Transverse colon (tissue), 4 donors: Measurements from ENCODE around the gene IER2. TPM values are rescaled to one million over a fixed set of nuclear protein-coding genes. Genes with fewer than 3 reads are reported as not detected.

ENCODE experiments used
- DNase-seq: peaks from one replicate; pipeline ENCODE4 v3.0.0-alpha.2; 2019
- H3K27ac ChIP-seq, 4 donors: fragments of 200-600 bp; sonication (generic); 2 replicates each; pipeline ENCODE4 v1.5.1; 2016 to 2018; ENCODE audit warnings: inconsistent platforms in 4 of 4
- H3K27me3 ChIP-seq: fragments of 200-600 bp; sonication (generic); 2 replicates; pipeline ENCODE4 v1.5.1; 2017; ENCODE audit warnings: inconsistent platforms
- H3K36me3 ChIP-seq, 4 donors: fragments of 200-600 bp; sonication (generic); 2 replicates each; pipeline ENCODE4 v1.5.1; 2017 to 2019; ENCODE audit warnings: inconsistent platforms in 4 of 4
- H3K4me1 ChIP-seq, 4 donors: fragments of 200-600 bp; sonication (generic); 2 replicates each; pipeline ENCODE4 v1.5.1; 2017 to 2020; ENCODE audit warnings: inconsistent platforms in 4 of 4
- H3K4me3 ChIP-seq, 4 donors: fragments of 200-600 bp; sonication (generic); 1 replicate in 1 of 4; 2 replicates in 3 of 4; pipeline versions ENCODE4 v1.5.1 to v1.6.1; 2017 to 2019; ENCODE audit warnings: inconsistent platforms in 4 of 4
- H3K9me3 ChIP-seq, 2 donors: fragments of 200-600 bp; sonication (generic); 2 replicates each; pipeline ENCODE4 v1.5.1; 2017 to 2019; ENCODE audit warnings: inconsistent platforms in 2 of 2
- EP300 ChIP-seq: sonication (generic); formaldehyde crosslinking; IDR thresholded peaks from one replicate; pipeline ENCODE4 v1.6.1; 2017; ENCODE audit warnings: antibody characterized with exemption, low read depth
- POLR2A ChIP-seq: fragments of 450-650 bp; IDR thresholded peaks from one replicate; pipeline ENCODE4 v1.6.1; 2016; ENCODE audit warnings: antibody characterized with exemption, mild to moderate bottlenecking, moderate library complexity
- POLR2AphosphoS5 ChIP-seq, 3 donors: sonication (generic); formaldehyde crosslinking; IDR thresholded peaks; one replicate each; pipeline ENCODE4 v1.6.1; 2016; ENCODE audit warnings: antibody characterized with exemption in 3 of 3
- WGBS, 2 donors: methylation state at CpG; one replicate each; pipeline ENCODE4 v1.1.5; 2018; ENCODE audit warnings: low coverage in 1 of 2; 5-methylcytosine and 5-hydroxymethylcytosine counted together
- in situ Hi-C, 4 donors: fragments of 200-750 bp; cut with MboI; loops; one replicate each; pipeline versions ENCODE4 v1.15.0 to v1.15.1; 2017; ENCODE audit warnings: low sequenced_read_pairs in 3 of 4, low pct_ligation_motif_present in 1 of 4, low pct_unique_long_range_greater_than_20kb in 1 of 4
- intact Hi-C: fragments of 100-400 bp; cut with DNase I; formaldehyde crosslinking; loops from one replicate; pipeline ENCODE4 v1.15.1; 2023; ENCODE audit warnings: low total_unique reads
- total RNA-seq, 4 donors: library from RNA; depleted of rRNA; stranded (reverse); fragments of >200 nt; gene quantifications; one replicate each; pipeline ENCODE4 v1.1.0, GENCODE V29; 2016
- TF ChIP-seq, protein P1 (sequence below), 5 experiments: fragments of 200-600 bp in 3 of 5; fragments of 450-650 bp in 2 of 5; sonication (generic) in 3 of 5; IDR thresholded peaks; 1 replicate in 2 of 5; 2 replicates in 3 of 5; pipeline ENCODE4 v1.5.1; 2016 to 2017; ENCODE audit warnings: antibody characterized with exemption in 5 of 5, inconsistent platforms in 3 of 5, mild to moderate bottlenecking in 2 of 5, moderate library complexity in 1 of 5

Gene IER2
- total RNA-seq, 4 donors from 2014 or later = 184 to 503 (median 244) TPM

- DNase-seq = peak; percentile 92
- Histone ChIP-seq H3K36me3 (no peaks in the 10 kb centered on the region), H3K4me3 (peak overlapping the region; percentile 70 to 92 (median 86)), H3K4me1 (peaks cover 0 to 22% (median 17%) of the 10 kb centered on the region in 4 donors), H3K9me3 (no peaks in the 10 kb centered on the region), H3K27me3 (no peaks in the 10 kb centered on the region), H3K27ac (peak overlapping the region; percentile 96 to 100 (median 99))
- in situ Hi-C loops (no loop called here), intact Hi-C loops (loop anchor here (10.0 kb wide), 2 partner anchors 370 to 1360 kb away; partner anchors contain the start of gene DNAJB1)
- 0 to 2% methylated on average over 2 to 23 of the region's 24 CpGs for WGBS, 2 donors
- TF ChIP-seq EP300 = no peak
- peak; percentile 21 for TF ChIP-seq POLR2A
- TF ChIP-seq POLR2AphosphoS5 (IDR thresholded peaks at IDR 0.05) = peak in 1 of 3 donors; percentile 87
- TF ChIP-seq, protein P1, sequence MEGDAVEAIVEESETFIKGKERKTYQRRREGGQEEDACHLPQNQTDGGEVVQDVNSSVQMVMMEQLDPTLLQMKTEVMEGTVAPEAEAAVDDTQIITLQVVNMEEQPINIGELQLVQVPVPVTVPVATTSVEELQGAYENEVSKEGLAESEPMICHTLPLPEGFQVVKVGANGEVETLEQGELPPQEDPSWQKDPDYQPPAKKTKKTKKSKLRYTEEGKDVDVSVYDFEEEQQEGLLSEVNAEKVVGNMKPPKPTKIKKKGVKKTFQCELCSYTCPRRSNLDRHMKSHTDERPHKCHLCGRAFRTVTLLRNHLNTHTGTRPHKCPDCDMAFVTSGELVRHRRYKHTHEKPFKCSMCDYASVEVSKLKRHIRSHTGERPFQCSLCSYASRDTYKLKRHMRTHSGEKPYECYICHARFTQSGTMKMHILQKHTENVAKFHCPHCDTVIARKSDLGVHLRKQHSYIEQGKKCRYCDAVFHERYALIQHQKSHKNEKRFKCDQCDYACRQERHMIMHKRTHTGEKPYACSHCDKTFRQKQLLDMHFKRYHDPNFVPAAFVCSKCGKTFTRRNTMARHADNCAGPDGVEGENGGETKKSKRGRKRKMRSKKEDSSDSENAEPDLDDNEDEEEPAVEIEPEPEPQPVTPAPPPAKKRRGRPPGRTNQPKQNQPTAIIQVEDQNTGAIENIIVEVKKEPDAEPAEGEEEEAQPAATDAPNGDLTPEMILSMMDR (IDR thresholded peaks at IDR 0.05) = peak in 2 of 5 experiments; percentile 21 to 24
Observed at GRCh38 chr19:13154911-13155471, 4.8 kb downstream of the IER2 start.

DNA sequence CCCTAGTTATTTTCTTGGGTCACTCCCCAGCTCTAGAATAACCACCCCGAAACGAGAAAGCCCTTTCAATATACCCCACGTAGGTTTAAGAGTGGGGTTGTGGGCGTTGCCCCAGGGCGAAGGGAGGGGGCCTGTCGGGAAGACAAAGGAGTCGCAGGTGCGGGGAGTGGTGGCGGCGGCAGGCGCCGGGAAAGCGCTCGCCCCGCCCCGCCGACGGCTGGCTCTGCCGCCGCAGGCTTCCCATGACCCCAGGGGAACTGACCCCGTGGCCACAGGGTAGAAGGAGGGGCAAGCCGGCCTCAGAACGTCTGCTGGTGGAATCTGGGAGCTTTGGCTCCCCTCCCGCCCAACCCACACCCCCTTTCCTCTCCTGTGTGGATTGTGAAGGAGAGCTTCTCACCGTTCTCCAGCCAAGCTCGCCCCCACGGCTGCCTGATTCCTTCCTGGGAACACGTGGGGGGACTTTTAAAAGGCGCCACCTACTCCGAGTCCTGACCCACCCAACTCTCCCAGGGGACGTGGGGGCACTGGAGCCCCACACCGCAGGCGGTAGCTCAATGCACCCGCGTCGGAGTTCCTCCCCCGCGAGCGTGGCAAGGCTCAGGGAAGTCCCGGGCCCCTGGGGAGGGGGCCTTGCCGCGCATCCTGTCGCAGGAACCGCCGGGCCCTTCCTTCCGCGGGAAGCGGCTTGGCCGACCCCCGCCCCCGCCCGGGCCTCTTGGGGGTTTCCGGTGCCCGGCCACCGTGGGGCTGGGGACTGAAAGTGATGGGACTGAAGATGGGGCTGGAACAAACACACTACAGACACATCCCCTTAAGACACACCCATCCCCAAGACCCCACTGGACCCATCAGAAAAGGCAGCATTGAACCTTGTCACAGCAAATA is 5.5 kb downstream of the IER2 start:
- TF ChIP-seq POLR2A (peak; percentile 16), POLR2AphosphoS5 (IDR thresholded peaks at IDR 0.05) (peak; percentile 12 to 83 (median 47)), EP300 (no peak)
- TF ChIP-seq, protein P1 (IDR thresholded peaks at IDR 0.05) = no peak
- WGBS, 2 donors = 9% methylated on average over 28 of the region's 55 CpGs; no CpG with 5 or more reads in 1 of the 2 donors
- intact Hi-C loops = loop anchor here (10.0 kb wide), 2 partner anchors 371 to 1359 kb away; partner anchors contain the start of gene DNAJB1
- Histone ChIP-seq H3K4me3 (peak overlapping the region; percentile 70 to 92 (median 86)), H3K27ac (peak overlapping the region; percentile 96 to 100 (median 99)), H3K36me3 (no peaks in the 10 kb centered on the region), H3K27me3 (no peaks in the 10 kb centered on the region), H3K4me1 (peaks cover 0 to 24% (median 18%) of the 10 kb centered on the region in 4 donors), H3K9me3 (no peaks in the 10 kb centered on the region)
- peak; percentile 88 for DNase-seq
- in situ Hi-C loops = no loop called here

- Histone ChIP-seq H3K4me1 (peaks cover 24 to 61% (median 44%) of the 10 kb centered on the region in 4 donors), H3K4me3 (no peak overlapping the region), H3K9me3 (no peaks in the 10 kb centered on the region), H3K36me3 (no peaks in the 10 kb centered on the region), H3K27me3 (no peaks in the 10 kb centered on the region), H3K27ac (no peak overlapping the region)
- intact Hi-C loops (loop anchor here (10.0 kb wide), 2 partner anchors 375 to 1355 kb away; partner anchors contain the start of gene DNAJB1), in situ Hi-C loops (no loop called here)
- 97% methylated on average over 3 of the region's 3 CpGs; no CpG with 5 or more reads in 1 of the 2 donors for WGBS, 2 donors
- peak in 1 of 3 donors; percentile 36 for TF ChIP-seq POLR2AphosphoS5 (IDR thresholded peaks at IDR 0.05)
- TF ChIP-seq EP300 = no peak
- TF ChIP-seq, protein P1 (IDR thresholded peaks at IDR 0.05) = no peak
- DNase-seq = no peak
Observed at GRCh38 chr19:13159713-13160112, 9.5 kb downstream of the IER2 start.

GRCh38 chr19:13160557-13160956 is 10.3 kb downstream of the IER2 start:
- in situ Hi-C loops (no loop called here), intact Hi-C loops (no loop called here)
- no peak for DNase-seq
- no peaks in the 10 kb centered on the region for H3K27me3 ChIP-seq
- H3K9me3 ChIP-seq = no peaks in the 10 kb centered on the region
- H3K4me3 ChIP-seq = no peak overlapping the region
- peak overlapping the region in 1 of 4 donors; percentile 97 for H3K27ac ChIP-seq
- TF ChIP-seq, protein P1 (IDR thresholded peaks at IDR 0.05) = no peak
- TF ChIP-seq POLR2AphosphoS5 (IDR thresholded peaks at IDR 0.05) = peak in 1 of 3 donors; percentile 33
- no peak for TF ChIP-seq EP300
- no peaks in the 10 kb centered on the region for H3K36me3 ChIP-seq
- H3K4me1 ChIP-seq = peaks cover 31 to 61% (median 43%) of the 10 kb centered on the region in 4 donors
- WGBS, 2 donors = 71 to 94% methylated on average over 1 of the region's 1 CpG
